ENCODE measurements around the gene CTNNA2. TPM values are rescaled to one million over a fixed set of nuclear protein-coding genes. Genes with fewer than 3 reads are reported as not detected.

The CTNNA2 gene
- total and polyA plus RNA-seq, 2 of the 8 experiments (the other 6 are each of a cell fraction or from before 2014, with no cell fraction given), result 3.9 to 9.0 TPM

DNA sequence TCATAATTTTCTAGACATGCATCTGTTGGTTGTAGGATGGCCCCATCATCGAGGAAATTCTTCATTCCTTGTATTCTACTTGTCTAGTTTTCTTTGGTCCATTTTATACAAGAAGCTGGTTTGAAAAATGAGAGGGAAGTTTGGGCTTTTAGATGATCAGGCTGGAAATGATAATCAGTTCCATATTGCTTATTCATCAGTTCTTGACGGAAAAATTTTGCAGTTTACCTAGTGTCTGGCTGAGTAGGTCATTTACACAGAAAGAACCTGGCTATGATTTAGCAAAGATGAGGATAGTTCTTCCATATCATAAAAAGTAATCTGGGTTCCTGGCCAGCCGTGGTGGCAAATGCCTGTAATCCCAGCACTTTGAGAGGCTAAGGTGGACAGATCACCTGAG is 416.8 kb downstream of the CTNNA2 start:
- Histone ChIP-seq H3K79me1 (ENCODE audit: low read depth, low read length) (no peaks in the 10 kb centered on the region), H3K36me3 (ENCODE audit: control insufficient read depth in 2 of 4, insufficient read depth in 4 of 4, low read length in 3 of 4) (no peaks in the 10 kb centered on the region)
- POLR2A ChIA-PET (ENCODE audit: partially characterized antibody), result no interaction called here

More for the DNA sequence above, 416.8 kb downstream of the CTNNA2 start:
- no peaks in the 10 kb centered on the region for H4K20me1 ChIP-seq (replicated peaks in 1 of 2; ENCODE audit: control insufficient read depth in 1 of 2, insufficient read depth in 2 of 2, low read length in 2 of 2)
- H2BK12ac ChIP-seq (ENCODE audit: low read depth, low read length), result no peak overlapping the region
- no peak overlapping the region for H3K4me2 ChIP-seq (ENCODE audit: insufficient read depth in 1 of 2, low read depth in 2 of 2, low read length in 2 of 2)
- H2AFZ ChIP-seq (ENCODE audit: low read length), result no peak overlapping the region
- TF ChIP-seq GABPA (IDR thresholded peaks at IDR 0.05; ENCODE audit: borderline replicate concordance, insufficient read depth, low read length) (no peak), HDAC6 (IDR thresholded peaks at IDR 0.05; ENCODE audit: low read depth, low read length) (no peak), RFX5 (IDR thresholded peaks at IDR 0.05; ENCODE audit: borderline replicate concordance, low read depth, low read length) (no peak), EGR1 (IDR thresholded peaks at IDR 0.05; ENCODE audit: borderline replicate concordance, low read depth, low read length) (no peak), TBP (IDR thresholded peaks at IDR 0.05; ENCODE audit: low read depth, low read length) (no peak), POU5F1 (IDR thresholded peaks at IDR 0.05; ENCODE audit: low read depth, low read length) (no peak), POLR2AphosphoS5 (IDR thresholded peaks at IDR 0.05; ENCODE audit: low read depth, low read length) (no peak), SUZ12 (IDR thresholded peaks at IDR 0.05; ENCODE audit: low read length) (no peak), CHD1 (IDR thresholded peaks at IDR 0.05; ENCODE audit: low read depth, low read length) (no peak), POLR2A (IDR thresholded peaks at IDR 0.05; ENCODE audit: control extremely low read depth in 1 of 2, low read depth in 2 of 2, low read length in 2 of 2) (no peak), RNF2 (IDR thresholded peaks at IDR 0.05; ENCODE audit: borderline replicate concordance, low read depth, low read length, missing control alignments, poor library complexity, severe bottlenecking) (no peak)
- H2BK120ac ChIP-seq (replicated peaks; ENCODE audit: low read depth, low read length), result no peak overlapping the region
- no peaks in the 10 kb centered on the region for H3K23me2 ChIP-seq (ENCODE audit: low read depth, low read length)
- no peak overlapping the region for H3K9ac ChIP-seq (replicated peaks in 1 of 4; ENCODE audit: extremely low read depth in 1 of 4, low read depth in 3 of 4, low read length in 3 of 4)
- H3K79me2 ChIP-seq (ENCODE audit: control insufficient read depth in 1 of 2, insufficient read depth in 2 of 2, low read length in 2 of 2), result no peaks in the 10 kb centered on the region
- no peaks in the 10 kb centered on the region for H3K9me3 ChIP-seq (ENCODE audit: insufficient read depth in 2 of 2, low read depth in 1 of 2, low read length in 1 of 2)
- H3K23ac ChIP-seq (ENCODE audit: insufficient read length), result no peak overlapping the region
- H2BK5ac ChIP-seq (ENCODE audit: low read depth, low read length), result no peak overlapping the region
- no peak overlapping the region for H2BK20ac ChIP-seq (ENCODE audit: low read length)
- H3K18ac ChIP-seq (ENCODE audit: extremely low read depth, low read length), result no peak overlapping the region
- 73% methylated on average over 3 of the region's 3 CpGs; no CpG with 5 or more reads in 1 of the 2 experiments for WGBS, 2 experiments (ENCODE audit: extremely low coverage in 1 of 2, insufficient coverage in 1 of 2, insufficient read length in 1 of 2, insufficient replicate concordance in 2 of 2, low coverage in 1 of 2, low lambda C conversion rate in 2 of 2, missing lambda C conversion rate in 1 of 2)
- H4K8ac ChIP-seq (ENCODE audit: extremely low read depth, insufficient read depth, low read length), result no peak overlapping the region
- CTCF ChIA-PET (ENCODE audit: partially characterized antibody), result interaction anchor here (0.8 kb wide), 1 partner anchor 18 kb away, joined by 3 read pairs; no protein-coding TSS in a partner anchor
- no peak overlapping the region for H3K27ac ChIP-seq (ENCODE audit: low read depth, low read length)
- H4K91ac ChIP-seq (replicated peaks; ENCODE audit: insufficient read length, low read length), result no peak overlapping the region
- no peak overlapping the region for H4K5ac ChIP-seq (ENCODE audit: insufficient read length, low read depth, low read length)
- H3K14ac ChIP-seq (ENCODE audit: insufficient read length), result no peak overlapping the region
- DNase-seq (ENCODE audit: low read depth in 1 of 2, low spot score in 2 of 2) (no peak), FAIRE-seq (no peak)
- H3K56ac ChIP-seq (replicated peaks; ENCODE audit: insufficient read length, low read depth, low read length), result no peak overlapping the region
- H2AK5ac ChIP-seq (ENCODE audit: low read depth, low read length), result no peak overlapping the region
- no peak overlapping the region for H3K4me3 ChIP-seq (ENCODE audit: extremely low read depth in 1 of 4, insufficient read depth in 2 of 4, low read depth in 3 of 4, low read length in 4 of 4)
- no peaks in the 10 kb centered on the region for H3K4me1 ChIP-seq (replicated peaks in 1 of 4; ENCODE audit: control insufficient read depth in 3 of 4, insufficient read depth in 4 of 4, low read length in 3 of 4)
- H3K27me3 ChIP-seq (replicated peaks in 1 of 4; ENCODE audit: control insufficient read depth in 3 of 4, extremely low read depth in 1 of 4, insufficient read depth in 3 of 4, low read length in 3 of 4), result no peaks in the 10 kb centered on the region
- H2BK15ac ChIP-seq (ENCODE audit: low read length), result no peak overlapping the region
- no peak overlapping the region for H3K4ac ChIP-seq (replicated peaks; ENCODE audit: insufficient read length, low read depth, low read length)

All from H1 (cell line).